Measurements from ENCODE around the gene ARHGAP8. TPM values are rescaled to one million over a fixed set of nuclear protein-coding genes. Genes with fewer than 3 reads are reported as not detected.

The ARHGAP8 gene
- total RNA-seq, 1 donor from 2014 or later, result 18.1 TPM

DNA sequence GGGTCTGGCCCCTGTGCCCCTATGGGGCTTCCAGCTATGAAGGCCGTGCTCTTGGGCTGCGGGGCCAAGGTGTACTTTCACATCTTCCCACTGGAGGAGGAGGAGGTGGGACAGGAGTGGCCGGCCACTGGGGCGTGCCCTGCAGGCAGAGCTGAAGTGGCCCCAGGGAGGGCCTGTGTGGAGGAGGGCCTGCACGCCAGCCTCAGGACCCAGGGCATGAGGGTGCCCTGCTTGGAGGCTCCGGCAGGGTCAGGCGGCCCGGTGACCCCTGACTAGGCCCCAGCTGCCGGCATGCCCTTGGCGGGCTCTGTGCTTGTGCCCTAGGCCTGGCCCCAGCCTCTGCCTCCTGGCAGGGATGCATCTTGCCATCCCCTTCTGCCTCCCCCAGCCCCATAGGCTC, 45.2 kb upstream of the ARHGAP8 start:
- H3K27me3 ChIP-seq, result no peaks in the 10 kb centered on the region
- no peak overlapping the region for H3K4me3 ChIP-seq
- no peak overlapping the region for H3K27ac ChIP-seq
- intact Hi-C loops (cut with DNase I), result no loop called here
- ATAC-seq, result no peak
- no peaks in the 10 kb centered on the region for H3K36me3 ChIP-seq
- peaks cover 22% of the 10 kb centered on the region for H3K4me1 ChIP-seq
- TF ChIP-seq, protein P1, sequence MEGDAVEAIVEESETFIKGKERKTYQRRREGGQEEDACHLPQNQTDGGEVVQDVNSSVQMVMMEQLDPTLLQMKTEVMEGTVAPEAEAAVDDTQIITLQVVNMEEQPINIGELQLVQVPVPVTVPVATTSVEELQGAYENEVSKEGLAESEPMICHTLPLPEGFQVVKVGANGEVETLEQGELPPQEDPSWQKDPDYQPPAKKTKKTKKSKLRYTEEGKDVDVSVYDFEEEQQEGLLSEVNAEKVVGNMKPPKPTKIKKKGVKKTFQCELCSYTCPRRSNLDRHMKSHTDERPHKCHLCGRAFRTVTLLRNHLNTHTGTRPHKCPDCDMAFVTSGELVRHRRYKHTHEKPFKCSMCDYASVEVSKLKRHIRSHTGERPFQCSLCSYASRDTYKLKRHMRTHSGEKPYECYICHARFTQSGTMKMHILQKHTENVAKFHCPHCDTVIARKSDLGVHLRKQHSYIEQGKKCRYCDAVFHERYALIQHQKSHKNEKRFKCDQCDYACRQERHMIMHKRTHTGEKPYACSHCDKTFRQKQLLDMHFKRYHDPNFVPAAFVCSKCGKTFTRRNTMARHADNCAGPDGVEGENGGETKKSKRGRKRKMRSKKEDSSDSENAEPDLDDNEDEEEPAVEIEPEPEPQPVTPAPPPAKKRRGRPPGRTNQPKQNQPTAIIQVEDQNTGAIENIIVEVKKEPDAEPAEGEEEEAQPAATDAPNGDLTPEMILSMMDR (IDR thresholded peaks at IDR 0.05), result no peak
- no peaks in the 10 kb centered on the region for H3K9me3 ChIP-seq
- no peak for DNase-seq

DNA sequence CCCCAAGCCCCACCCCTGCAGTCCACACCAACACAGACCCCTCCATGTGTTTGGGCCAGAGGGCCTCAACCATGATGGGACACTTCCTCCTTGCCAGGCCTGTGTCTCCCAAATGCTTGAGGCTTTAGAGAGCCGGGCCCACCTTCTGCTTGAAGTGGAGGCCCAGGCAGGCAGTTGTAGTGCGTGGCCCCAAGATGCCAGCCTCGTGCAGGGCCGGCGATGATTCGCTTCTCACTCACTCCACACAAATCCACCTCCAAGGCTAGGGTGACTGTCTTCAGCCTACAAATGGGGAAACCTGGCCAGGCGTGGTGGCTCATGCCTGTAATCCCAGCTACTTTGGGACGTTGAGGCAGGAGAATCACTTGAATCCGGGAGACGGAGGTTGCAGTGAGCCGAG, 44.6 kb upstream of the ARHGAP8 start:
- Histone ChIP-seq H3K36me3 (no peaks in the 10 kb centered on the region), H3K4me1 (peaks cover 22% of the 10 kb centered on the region), H3K9me3 (no peaks in the 10 kb centered on the region), H3K4me3 (no peak overlapping the region), H3K27me3 (no peaks in the 10 kb centered on the region), H3K27ac (no peak overlapping the region)
- DNase-seq (no peak), ATAC-seq (no peak)
- intact Hi-C loops (cut with DNase I), result no loop called here
- TF ChIP-seq, protein P1 (IDR thresholded peaks at IDR 0.05), result no peak

DNA sequence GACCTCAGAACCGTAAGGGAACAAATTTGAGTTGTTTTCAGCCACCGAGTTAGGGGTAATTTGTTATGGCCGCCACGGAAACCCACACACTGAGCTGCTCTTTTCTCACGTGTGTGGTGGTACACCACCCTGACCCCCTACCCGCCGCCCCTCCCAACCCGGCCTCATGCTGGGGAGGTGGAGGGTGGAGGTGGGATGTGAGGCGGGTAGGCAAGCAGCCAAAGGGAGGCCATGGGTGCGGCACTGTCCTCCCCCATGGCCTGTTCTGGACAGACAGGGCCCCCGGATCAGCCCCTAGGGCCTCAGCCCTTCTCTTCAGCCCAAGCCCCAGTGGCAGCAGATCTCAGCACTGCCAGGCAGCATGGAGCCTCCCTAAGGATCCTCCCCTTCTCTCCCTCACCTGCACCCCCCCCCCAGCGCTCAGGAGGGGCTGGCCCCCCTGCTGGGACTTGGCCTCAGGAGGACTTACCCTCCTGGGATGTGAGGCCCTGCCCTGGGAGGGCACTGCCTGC, 42.4 kb upstream of the ARHGAP8 start:
- no peaks in the 10 kb centered on the region for H3K9me3 ChIP-seq
- H3K4me1 ChIP-seq, result peaks cover 11% of the 10 kb centered on the region
- ATAC-seq, result peak; percentile 31
- H3K4me3 ChIP-seq, result no peak overlapping the region
- no peaks in the 10 kb centered on the region for H3K27me3 ChIP-seq
- TF ChIP-seq, protein P1 (IDR thresholded peaks at IDR 0.05), result no peak
- no peaks in the 10 kb centered on the region for H3K36me3 ChIP-seq
- intact Hi-C loops (cut with DNase I), result no loop called here
- no peak for DNase-seq
- no peak overlapping the region for H3K27ac ChIP-seq

DNA sequence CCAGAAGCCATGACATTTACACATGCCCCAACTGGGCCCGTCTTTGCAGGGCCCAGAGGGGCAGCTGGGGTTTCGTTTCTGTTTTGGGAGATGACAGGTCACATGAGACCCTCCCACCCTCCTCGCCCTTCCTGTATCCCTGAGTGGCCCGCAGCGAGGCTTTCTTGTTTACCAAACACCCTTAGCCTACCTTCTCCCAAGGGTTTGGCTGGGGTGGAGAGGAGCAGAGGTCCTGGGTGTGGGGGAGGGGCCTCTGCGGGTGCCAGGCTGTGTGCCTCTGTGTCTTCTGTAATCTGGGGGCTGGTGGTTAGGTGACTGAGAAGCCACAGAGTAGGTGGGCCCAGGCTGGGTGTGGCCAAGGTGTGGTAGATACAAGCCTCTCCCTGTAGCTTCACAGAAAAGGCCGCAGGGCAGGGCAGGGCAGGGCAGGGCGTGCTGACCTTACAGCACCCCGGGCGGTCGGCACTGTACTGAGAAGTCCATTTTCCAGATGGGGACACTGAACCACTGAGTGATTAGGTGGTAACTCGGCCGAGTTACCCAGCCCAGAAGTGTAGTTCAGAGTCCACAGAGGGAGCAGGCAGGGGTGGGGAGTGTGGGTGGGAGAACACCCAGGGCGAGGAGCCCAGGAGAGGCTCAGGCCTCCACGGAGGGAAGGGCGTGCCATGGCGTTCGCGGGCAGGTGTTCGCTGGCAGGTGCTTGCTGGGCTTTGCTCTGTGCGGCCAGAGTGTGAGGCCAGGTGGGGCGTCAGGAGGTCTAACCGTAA, 41.7 kb upstream of the ARHGAP8 start:
- intact Hi-C loops (cut with DNase I), result no loop called here
- Histone ChIP-seq H3K27me3 (no peaks in the 10 kb centered on the region), H3K4me1 (peaks cover 11% of the 10 kb centered on the region), H3K4me3 (no peak overlapping the region), H3K27ac (no peak overlapping the region), H3K9me3 (no peaks in the 10 kb centered on the region), H3K36me3 (no peaks in the 10 kb centered on the region)
- DNase-seq, result no peak
- TF ChIP-seq, protein P1 (IDR thresholded peaks at IDR 0.05), result no peak
- ATAC-seq, result peak; percentile 4

DNA sequence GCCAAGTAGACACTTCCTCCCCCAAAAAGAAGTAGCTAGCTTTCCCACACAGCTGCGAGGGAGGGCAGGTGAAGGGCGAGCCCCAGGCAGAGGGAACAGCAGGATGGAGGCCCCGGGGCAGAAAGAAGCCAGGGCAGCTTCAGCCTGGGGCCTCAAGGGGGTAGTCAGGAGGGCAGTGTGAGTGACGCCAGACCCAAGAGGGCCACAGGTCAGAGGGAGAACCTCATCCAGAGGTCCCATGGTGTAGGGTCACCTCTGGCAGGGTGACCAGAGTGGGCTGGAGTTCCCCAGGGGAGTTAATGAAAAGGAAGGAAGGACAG, 41.2 kb upstream of the ARHGAP8 start:
- Histone ChIP-seq H3K4me1 (peaks cover 11% of the 10 kb centered on the region), H3K27ac (no peak overlapping the region), H3K9me3 (no peaks in the 10 kb centered on the region), H3K36me3 (no peaks in the 10 kb centered on the region), H3K4me3 (no peak overlapping the region), H3K27me3 (no peaks in the 10 kb centered on the region)
- TF ChIP-seq, protein P1 (IDR thresholded peaks at IDR 0.05), result no peak
- DNase-seq, result no peak
- no peak for ATAC-seq
- intact Hi-C loops (cut with DNase I), result no loop called here

Measured in upper lobe of right lung (tissue), 1 donor.